Head of caudate nucleus (tissue), 42 donors: ENCODE data around the gene EIF2B4.
"Not testable (repeated sequence)": the region's sequence is repeated elsewhere in the genome, so short reads cannot be mapped to it uniquely, and the experiment has no call there.

Source experiments
- DNase-seq, 42 donors: peaks; one replicate each; pipeline versions ENCODE4 v3.0.0 to v3.0.0-alpha.2; 2020 to 2021; ENCODE audit warnings: mixed read lengths in 7 of 42
- intact Hi-C: fragments of 100-400 bp; cut with DNase I; formaldehyde crosslinking; loops from one replicate; pipeline ENCODE4 v1.15.0; 2022

The EIF2B4 gene

GRCh38 chr2:27353762-27354596, 16.2 kb downstream of the EIF2B4 start:
- no peak for DNase-seq
- intact Hi-C loops = no loop called here

GRCh38 chr2:27353386-27353761, 16.8 kb downstream of the EIF2B4 start:
- intact Hi-C loops, DNase-seq: not testable (repeated sequence)

- intact Hi-C loops = no loop called here
Measured at GRCh38 chr2:27351802-27352598, 18.1 kb downstream of the EIF2B4 start.

DNA sequence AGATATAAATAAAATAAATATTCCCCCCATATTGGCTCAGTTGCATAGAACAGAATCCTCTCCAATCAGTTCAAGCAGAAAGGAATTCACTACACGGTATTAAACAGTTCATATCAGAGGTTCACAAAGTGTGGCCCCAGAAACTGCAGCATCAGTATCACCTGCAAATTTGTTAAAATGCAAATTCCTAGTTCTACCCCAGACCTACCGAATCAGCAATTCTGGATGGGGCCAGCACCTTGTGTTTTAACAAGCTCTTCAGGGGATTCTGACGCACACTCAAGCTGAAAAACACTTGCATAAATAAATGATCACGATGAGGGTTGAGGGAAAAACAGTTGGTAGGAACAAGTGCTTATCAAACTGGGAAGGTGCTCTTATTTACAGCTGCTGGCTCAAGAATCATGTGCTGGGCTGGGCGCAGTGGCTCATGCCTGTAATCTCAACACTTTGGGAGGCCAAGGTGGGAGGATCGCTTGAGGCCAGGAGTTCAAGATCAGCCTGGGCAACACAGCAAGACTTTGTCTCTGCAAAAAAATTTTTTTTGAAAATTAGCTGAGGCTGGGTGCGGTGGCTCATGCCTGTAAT, 19.9 kb downstream of the EIF2B4 start:
- intact Hi-C loops = no loop called here
- DNase-seq = no peak

More at GRCh38 chr2:27351802-27352598, 18.1 kb downstream of the EIF2B4 start:
- no peak for DNase-seq

GRCh38 chr2:27347641-27348040, 22.5 kb downstream of the EIF2B4 start:
- intact Hi-C loops = no loop called here
- no peak for DNase-seq

GRCh38 chr2:27336173-27336572, 34.0 kb downstream of the EIF2B4 start:
- intact Hi-C loops = no loop called here
- no peak for DNase-seq

- intact Hi-C loops = no loop called here
- no peak for DNase-seq
Measured at GRCh38 chr2:27335311-27335710, 34.8 kb downstream of the EIF2B4 start.

DNA sequence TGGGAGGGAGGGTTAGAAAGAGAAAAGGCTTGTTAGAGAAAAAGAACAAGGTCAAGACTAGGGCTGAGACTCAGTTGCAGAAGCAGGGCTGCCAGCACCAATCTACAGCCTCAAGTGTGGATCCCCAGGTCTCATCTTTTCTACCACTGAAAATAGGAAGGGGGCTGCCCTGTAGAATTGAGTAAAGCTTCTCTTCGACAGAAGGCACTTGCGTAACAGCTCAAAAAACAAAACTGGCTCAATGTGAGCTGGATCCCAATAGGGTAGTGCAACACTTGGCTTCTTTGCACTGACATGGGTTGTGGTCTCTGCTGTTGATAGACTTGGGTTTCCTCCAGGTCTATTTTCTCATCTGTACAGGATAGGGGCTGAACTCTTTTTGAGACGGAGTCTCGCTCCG, 45.4 kb downstream of the EIF2B4 start:
- DNase-seq = no peak
- intact Hi-C loops = no loop called here

GRCh38 chr2:27323596-27324285, 46.4 kb downstream of the EIF2B4 start:
- peak in 1 of 42 donors; percentile 16 for DNase-seq
- intact Hi-C loops = loop anchor here (2.0 kb wide), 1 partner anchor 33 kb away; the partner anchor contains the start of gene GTF3C2

DNA sequence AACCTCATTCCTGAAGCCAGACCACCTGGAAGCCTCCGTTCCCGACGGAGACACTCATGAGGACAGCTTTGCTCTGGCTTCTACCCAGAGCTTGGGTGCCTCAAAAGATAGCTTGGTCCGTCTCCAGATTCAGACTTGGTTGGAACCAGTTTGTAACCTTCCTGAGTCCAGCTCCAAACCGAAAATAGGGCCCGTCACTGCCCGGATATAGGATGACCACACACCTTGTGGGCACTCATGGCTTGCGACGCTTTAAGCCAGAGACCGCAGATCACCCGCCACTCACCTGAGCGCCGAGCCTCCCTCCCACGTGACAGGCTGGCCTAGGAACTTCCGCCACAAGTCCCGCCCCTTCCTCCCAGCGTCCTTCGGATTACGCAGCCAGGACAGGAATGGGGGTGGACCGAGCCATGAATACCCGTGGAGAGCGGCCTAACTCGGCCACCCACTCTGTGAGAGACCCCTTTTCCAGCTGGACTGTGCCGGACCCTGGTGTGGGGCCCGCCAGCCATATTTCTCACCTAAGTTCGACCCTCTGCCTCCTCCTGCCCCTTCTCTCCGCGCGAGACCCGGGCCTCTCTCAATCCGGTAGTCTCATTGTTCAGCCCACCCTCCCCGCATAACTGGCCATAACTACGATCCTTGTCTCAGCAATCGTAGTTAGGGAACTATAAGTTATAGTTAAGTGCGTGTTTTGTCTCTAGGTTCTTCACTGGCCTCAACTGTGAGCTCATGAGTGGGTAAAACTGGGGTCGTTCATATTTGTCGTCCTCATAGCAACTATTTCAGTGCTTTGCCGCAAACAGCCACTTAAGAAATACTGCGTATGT, 47.2 kb downstream of the EIF2B4 start, which contains the start of gene MPV17:
MPV17 (minus strand) TSS at position 332 of the 830 bp plus-strand sequence. CDS start 580 bp downstream, outside the sequence.
- intact Hi-C loops = loop anchor here (2.0 kb wide), 1 partner anchor 34 kb away; the partner anchor contains the start of gene GTF3C2
- DNase-seq = peak; percentile 89 to 97 (median 93)

- peak in 7 of 42 donors; percentile 3 to 24 (median 16) for DNase-seq
- intact Hi-C loops = loop anchor here (2.0 kb wide), 1 partner anchor 34 kb away; the partner anchor contains the start of gene GTF3C2
Measured at GRCh38 chr2:27322301-27322765, 47.8 kb downstream of the EIF2B4 start.

- DNase-seq = no peak
Measured at GRCh38 chr2:27320958-27321543, 49.1 kb downstream of the EIF2B4 start.

GRCh38 chr2:27319839-27320238, 50.3 kb downstream of the EIF2B4 start:
- intact Hi-C loops, DNase-seq: not testable (repeated sequence)

More at GRCh38 chr2:27320958-27321543, 49.1 kb downstream of the EIF2B4 start:
- intact Hi-C loops = no loop called here

GRCh38 chr2:27316655-27317412, 53.3 kb downstream of the EIF2B4 start:
- intact Hi-C loops = no loop called here
- DNase-seq = peak; percentile 15 to 89 (median 64)

DNA sequence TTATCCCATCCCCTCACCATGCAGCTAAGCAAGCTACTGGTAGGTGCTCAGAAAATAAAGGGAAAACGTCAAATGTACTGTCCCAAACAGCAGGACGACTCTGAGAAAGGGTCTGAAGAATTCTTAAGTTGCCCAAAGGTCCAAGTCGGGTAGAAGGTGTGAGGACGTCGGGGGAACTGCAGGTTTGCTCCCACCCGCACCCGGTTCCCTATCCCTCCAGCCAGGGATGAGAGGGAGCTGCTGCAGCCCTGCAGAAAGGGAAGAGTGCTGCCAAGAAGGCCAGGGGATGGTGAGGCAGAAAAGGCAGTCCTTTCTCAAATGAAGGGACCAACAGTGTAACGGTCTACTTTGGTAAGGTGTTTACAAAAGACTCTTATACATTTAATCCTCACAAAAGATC, 55.0 kb downstream of the EIF2B4 start:
- DNase-seq = no peak
- intact Hi-C loops = no loop called here

GRCh38 chr2:27314709-27315108, 55.4 kb downstream of the EIF2B4 start:
- DNase-seq = no peak
- intact Hi-C loops = no loop called here
